ENCODE data around the gene HACD2.

HACD2 gene, protein sequence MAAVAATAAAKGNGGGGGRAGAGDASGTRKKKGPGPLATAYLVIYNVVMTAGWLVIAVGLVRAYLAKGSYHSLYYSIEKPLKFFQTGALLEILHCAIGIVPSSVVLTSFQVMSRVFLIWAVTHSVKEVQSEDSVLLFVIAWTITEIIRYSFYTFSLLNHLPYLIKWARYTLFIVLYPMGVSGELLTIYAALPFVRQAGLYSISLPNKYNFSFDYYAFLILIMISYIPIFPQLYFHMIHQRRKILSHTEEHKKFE

DNA sequence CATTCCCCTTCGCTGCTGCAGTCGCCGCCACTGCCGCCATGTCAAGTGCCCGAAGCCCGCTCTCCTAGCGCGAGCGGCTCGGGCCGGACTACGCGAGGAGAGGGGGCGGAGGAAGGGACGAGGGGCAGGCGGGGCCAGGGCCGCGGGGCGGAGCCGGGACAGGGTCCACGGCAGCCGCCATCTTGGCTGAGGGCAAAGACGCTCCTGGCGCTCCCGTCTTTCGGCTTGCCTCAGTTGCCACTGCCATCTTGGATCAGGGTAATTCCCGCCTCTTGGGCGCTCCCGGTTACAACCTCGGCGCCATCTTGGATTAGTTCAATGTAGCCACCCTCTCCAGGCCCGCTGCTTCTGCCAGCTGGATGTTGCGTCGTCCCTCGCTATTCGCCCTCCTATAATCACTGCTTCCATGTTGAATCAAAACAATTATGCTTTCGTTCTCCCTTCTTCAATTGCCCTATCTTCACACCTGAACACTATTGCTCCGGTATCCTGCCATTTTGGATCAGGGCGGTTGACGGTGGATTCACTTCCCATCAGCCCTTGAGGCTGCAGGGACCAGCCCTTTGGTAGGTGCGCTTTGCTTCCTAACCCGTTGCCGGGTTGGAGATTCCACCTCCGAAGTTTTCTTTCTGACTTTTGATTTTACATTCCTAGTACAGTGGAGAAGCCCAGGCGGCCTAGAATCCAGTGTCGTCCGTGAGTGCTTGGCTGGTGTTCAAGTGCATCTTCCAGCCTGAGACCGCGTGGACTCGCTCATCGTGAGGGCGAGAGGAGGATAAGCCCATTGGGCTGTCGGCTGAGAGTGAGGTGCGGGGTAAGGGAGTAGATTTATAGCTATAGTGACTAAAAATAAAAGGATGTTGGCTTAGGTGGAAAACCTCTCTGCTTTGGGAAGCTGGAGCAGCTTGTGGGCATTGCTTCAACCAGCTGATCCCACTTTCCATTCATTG is at the start of gene HACD2:
HACD2 (minus strand) TSS at position 66 of the 950 bp plus-strand sequence; CDS start at position 40, 26 bp downstream.
- H3K27ac Mint-ChIP-seq: no peak within 1 kb of the TSS
- peak; percentile 96 for ATAC-seq
- H3K9me3 Mint-ChIP-seq: peaks cover 5% of the 10 kb centered on the region
- H3K4me3 Mint-ChIP-seq: no peak within 1 kb of the TSS
- peak; percentile 86 to 95 for DNase-seq (ENCODE audit: low spot score in 2 of 2)
- H3K36me3 Mint-ChIP-seq: peaks cover 18% of the 10 kb centered on the region
- H3K4me1 Mint-ChIP-seq: peaks cover 12% of the 10 kb centered on the region

DNA sequence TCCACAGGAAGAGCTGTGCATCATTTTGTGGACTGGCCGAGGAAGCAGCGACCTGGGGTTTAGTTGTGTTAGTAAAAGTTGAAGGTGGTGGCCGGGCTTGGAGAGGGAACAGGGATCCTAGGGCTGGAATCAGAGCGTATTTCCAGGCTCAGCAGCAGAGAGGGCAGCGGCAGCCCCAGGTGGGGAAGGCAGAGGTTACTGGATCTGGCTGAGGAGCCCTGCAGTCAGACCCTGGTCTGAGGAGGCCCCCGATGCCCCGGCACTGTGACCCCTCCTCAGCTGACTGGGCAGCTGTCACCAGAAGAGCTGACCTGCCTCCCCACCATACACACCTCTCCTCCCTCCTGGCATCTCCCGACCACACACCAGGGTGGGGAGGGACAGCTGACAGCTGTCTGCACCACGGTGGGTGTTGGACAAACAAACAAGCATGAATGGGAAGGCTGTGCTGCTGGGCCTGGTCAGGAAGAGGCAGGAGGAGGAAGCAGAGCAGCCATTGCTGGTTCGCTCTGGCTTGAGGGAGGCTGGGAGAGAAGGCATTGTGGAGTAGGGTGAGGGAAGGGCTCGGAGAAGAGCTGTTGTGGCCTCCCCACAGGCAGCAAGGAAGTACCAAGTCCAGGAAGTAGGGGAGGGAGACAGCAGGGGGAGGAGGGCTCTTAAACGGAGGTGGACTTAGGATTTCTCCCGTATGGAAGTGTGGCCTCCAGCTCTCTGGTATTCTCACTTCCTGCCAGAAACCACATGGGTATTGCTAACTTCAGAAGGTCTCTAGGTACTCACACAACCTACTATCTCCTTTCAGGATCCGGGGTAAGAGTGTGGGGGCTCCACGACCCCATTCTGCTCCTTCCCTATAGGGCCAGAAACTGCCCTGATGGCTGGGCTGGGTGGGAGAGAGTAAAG is 49.5 kb upstream of the HACD2 start:
- H3K4me3 Mint-ChIP-seq: no peak overlapping the region
- no peak for ATAC-seq
- no peak for DNase-seq (ENCODE audit: low spot score in 2 of 2)
- H3K36me3 Mint-ChIP-seq: no peaks in the 10 kb centered on the region
- H3K9me3 Mint-ChIP-seq: no peaks in the 10 kb centered on the region
- H3K4me1 Mint-ChIP-seq: no peaks in the 10 kb centered on the region
- H3K27ac Mint-ChIP-seq: peak overlapping the region; percentile 77

DNA sequence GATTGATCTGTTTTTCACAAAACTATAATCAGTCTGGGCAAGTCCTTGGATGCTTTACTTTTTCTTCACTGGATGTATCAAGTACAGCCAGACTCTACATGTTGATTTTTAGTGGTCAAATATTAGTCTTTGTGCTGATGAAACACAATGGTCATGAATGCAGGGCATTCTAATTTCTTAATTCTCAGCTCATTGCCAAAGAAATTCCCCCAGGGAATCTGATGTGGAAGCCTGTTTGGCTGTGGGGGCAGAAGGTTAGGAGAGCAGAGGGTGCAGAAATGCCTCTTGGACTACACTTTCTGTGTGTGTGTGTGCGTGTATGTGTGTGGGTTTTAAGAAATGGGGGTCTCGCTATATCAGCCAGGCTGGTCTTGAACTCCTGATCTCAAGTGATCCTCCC is 48.7 kb upstream of the HACD2 start:
- no peak overlapping the region for H3K27ac Mint-ChIP-seq
- no peak overlapping the region for H3K4me3 Mint-ChIP-seq
- no peak for ATAC-seq

DNA sequence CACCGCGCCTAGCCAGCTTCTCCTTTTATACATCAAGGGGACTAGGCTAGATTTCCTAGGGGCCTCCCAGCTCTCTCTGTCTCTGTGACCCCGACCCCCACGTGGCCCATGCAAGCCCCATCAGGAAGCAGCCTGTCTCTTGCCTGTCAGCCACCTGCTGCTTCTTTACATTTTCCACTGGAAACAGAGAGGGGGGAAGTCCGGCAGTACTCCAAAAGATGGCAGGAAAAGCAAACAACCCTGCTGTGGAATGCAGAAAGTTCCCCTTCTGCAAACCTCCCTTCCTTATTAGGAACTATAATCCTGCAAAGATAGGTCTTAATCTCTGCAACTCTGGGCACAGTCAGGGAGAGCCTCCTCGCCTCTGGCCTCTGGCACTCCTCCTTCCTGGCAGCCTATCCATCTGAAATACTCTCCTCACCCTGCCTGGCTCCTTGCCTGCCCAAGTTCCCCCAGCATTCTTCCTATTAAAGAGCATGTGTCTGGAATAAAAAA is 47.4 kb upstream of the HACD2 start:
- ATAC-seq (no peak), DNase-seq (ENCODE audit: low spot score in 2 of 2) (no peak)
- no peaks in the 10 kb centered on the region for H3K36me3 Mint-ChIP-seq
- no peak overlapping the region for H3K27ac Mint-ChIP-seq
- no peak overlapping the region for H3K4me3 Mint-ChIP-seq
- no peaks in the 10 kb centered on the region for H3K4me1 Mint-ChIP-seq
- no peaks in the 10 kb centered on the region for H3K9me3 Mint-ChIP-seq

More for the DNA sequence above, 48.7 kb upstream of the HACD2 start:
- Mint-ChIP-seq H3K4me1 (no peaks in the 10 kb centered on the region), H3K36me3 (no peaks in the 10 kb centered on the region), H3K9me3 (no peaks in the 10 kb centered on the region)
- no peak for DNase-seq (ENCODE audit: low spot score in 2 of 2)

DNA sequence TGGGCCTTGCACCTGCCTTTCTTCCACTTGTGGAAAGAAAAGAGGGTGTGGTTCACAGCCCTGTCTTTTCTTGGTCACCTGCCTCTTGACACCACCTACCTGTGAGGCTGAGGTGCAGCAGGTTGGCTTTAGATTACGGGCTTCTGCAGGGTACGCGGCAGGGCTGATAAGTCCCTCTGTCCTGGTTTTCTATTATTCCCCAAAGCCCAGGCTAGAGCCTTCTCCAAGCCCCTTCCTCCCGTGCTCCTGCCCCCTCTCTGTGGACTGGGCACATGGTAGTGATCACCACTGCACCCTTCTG is 44.8 kb upstream of the HACD2 start:
- Mint-ChIP-seq H3K27ac (no peak overlapping the region), H3K4me1 (no peaks in the 10 kb centered on the region), H3K9me3 (no peaks in the 10 kb centered on the region), H3K36me3 (no peaks in the 10 kb centered on the region), H3K4me3 (no peak overlapping the region)
- DNase-seq (ENCODE audit: low spot score in 2 of 2) (no peak), ATAC-seq (no peak)

DNA sequence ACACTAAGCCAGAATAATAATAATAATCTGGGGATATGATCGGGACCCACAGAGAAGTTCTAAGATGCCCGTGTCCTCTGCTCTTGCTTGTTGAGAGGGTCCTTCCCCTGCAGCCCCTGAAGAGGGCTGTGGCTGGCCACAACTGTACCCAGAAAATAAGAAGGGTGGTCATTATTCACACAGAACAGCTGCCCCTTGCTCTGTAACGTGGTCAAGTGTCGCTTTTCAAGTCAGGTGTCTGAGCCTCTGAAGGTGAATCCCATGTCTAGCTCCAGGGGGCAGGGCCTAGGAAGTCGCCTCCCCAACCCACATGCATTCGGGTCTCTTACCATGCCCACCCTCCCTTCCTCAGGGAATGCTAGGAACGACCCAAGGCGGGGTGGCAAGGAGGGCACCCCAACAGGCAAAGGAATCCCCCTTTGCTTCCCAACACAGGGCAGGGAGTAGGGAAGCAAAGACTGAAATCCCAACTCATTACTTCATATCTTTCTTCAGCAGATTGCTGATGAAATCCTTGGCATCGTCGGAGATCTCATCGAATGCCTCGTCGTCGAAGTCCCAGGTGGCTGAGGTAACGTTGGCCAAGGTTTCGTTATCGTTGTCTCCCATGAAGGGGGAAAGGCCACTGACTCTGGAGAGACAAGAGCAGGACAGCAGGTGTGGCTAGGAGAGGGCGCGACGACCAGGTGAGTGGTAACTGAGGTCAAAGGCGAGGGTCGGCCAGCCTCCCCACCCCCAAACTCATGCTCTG is 44.3 kb upstream of the HACD2 start:
- Mint-ChIP-seq H3K36me3 (no peaks in the 10 kb centered on the region), H3K9me3 (no peaks in the 10 kb centered on the region), H3K4me3 (no peak overlapping the region), H3K4me1 (no peaks in the 10 kb centered on the region), H3K27ac (no peak overlapping the region)
- ATAC-seq (no peak), DNase-seq (ENCODE audit: low spot score in 2 of 2) (no peak)

DNA sequence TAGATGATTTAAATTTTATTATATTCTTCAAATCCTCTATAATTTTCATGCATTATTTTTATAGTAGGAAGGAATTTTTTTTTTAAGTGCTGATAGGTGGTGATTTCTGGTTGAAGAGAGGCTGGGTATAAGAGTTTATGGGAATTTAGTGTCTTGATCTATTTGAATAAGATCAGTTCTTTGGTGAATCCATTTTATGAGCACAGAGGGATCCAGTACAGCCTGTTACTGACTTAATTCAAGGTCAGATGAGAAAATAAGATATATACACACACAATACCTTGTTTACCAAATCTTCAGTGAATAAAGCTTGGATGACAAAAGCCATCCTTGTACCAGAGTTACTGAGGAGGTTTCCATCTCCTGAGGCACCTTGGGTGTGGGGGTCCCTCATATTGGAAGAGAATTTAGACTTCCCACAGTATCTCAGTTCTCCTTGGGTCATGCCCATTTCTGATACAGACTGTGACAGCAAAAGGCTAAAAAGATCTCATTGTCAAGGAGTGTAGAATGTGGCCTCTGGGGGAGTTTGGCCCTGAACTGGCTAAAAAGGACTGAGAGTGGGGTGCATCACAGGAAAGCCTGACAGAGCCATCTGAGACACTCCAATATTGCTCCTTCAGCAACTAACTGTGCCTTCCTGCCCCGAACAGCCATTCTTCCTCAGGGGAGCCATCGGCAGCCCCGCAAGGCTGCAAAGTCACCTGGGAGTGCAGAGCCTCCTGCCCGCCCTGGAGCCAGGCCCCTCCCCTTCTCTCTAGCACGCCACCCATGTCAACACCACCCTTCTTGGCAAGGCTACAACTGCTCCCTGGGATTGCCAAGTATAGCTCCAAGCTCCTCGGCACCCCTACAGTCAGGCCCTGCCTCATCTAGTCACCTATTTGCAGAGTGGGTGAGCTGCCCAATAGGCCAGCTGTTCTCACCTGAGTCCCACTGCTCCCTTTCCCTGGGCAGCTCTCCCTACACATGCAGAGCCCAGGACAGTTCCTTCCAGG is 43.1 kb upstream of the HACD2 start:
- DNase-seq (ENCODE audit: low spot score in 2 of 2) (no peak), ATAC-seq (peak; percentile 28)
- H3K4me3 Mint-ChIP-seq: no peak overlapping the region
- no peak overlapping the region for H3K27ac Mint-ChIP-seq
- H3K9me3 Mint-ChIP-seq: no peaks in the 10 kb centered on the region
- no peaks in the 10 kb centered on the region for H3K4me1 Mint-ChIP-seq
- no peaks in the 10 kb centered on the region for H3K36me3 Mint-ChIP-seq

DNA sequence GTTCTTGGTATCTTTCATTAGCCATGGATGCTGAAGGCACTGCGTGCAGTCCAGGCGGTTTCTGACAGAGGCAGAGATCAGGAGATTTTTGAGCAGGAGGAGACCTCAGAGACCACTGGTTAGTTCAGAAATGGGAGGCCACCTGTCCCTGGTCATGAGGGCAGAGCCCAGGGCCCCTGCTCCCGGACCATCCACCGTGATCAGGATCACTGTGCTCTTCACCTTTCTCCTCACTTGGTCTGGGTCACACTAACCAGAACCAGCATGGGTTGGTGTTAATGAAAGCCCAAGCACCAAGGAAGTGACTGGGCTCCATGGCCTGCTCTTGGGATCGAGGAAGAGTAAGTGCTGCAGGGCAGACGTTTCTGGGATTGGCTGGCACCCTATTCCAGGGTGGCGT is 42.0 kb upstream of the HACD2 start:
- H3K4me3 Mint-ChIP-seq: no peak overlapping the region
- H3K36me3 Mint-ChIP-seq: no peaks in the 10 kb centered on the region
- no peaks in the 10 kb centered on the region for H3K9me3 Mint-ChIP-seq
- DNase-seq (ENCODE audit: low spot score in 2 of 2) (no peak), ATAC-seq (no peak)
- H3K27ac Mint-ChIP-seq: no peak overlapping the region
- H3K4me1 Mint-ChIP-seq: no peaks in the 10 kb centered on the region

DNA sequence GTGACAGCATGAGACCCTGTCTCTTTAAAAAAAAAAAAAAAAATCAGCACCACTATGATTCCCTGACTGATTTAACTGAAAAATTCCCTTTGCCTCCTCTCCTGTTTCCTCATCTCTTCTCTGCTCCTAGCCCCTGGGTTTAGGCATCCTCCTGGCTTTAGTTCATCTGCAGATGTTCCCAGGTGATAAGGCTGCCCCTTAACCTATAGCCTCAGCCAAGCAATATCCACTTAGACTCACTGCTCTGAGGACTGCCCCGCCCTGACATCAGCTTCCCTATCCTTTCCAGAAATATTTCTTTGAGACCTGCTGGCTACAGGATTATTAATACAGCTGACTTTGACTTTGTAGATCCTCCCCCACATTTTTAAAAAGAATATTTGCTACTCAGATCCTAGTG is 39.4 kb upstream of the HACD2 start:
- H3K9me3 Mint-ChIP-seq: no peaks in the 10 kb centered on the region
- no peaks in the 10 kb centered on the region for H3K4me1 Mint-ChIP-seq
- no peak for ATAC-seq
- no peaks in the 10 kb centered on the region for H3K36me3 Mint-ChIP-seq
- no peak overlapping the region for H3K27ac Mint-ChIP-seq
- no peak for DNase-seq (ENCODE audit: low spot score in 2 of 2)
- H3K4me3 Mint-ChIP-seq: no peak overlapping the region

DNA sequence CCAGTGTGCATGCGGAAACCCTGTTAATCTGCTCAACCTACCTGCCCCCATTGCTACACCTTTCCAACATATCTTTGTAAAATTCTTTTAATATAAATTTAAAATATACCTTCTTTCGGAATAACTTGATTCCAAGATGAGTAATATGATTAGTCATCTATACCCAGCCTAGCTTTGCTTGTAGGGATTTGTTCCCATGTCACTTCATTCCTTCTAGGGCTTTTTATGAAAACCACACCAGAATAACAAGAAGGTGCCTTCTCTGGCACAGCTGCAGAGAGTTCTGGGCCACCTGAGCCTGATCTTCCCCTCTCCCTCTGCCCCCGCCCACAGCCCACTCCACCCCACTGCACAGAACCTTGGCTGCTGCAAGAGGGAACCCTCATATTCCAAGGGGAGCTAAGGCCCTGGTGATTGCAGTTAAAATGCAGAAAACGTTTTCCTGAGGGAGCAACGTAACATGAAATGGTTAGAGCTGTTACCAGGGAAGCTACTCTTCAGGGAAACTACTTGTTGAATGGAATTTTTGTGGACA is 38.6 kb upstream of the HACD2 start:
- Mint-ChIP-seq H3K36me3 (no peaks in the 10 kb centered on the region), H3K4me3 (no peak overlapping the region)

DNA sequence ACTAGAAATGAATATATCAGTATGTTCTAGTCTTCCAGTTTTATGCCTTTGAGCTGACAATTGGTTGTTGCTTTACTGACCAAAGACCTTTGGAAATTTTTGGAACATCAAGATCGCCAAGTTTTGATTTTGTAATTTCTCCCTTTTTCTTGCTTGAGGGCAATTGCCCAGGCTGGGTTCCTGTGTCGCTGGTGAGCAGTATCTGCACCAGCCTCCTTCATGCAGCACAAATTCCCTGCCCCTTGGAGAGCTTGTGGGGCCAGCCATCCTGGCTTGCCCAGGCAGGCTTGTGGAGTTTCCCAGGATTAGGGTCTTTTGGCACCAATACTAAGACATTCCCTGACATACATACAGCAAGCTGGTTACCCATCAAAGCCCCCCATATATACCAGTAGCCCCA is 37.9 kb upstream of the HACD2 start:
- Mint-ChIP-seq H3K4me1 (no peaks in the 10 kb centered on the region), H3K36me3 (no peaks in the 10 kb centered on the region), H3K4me3 (no peak overlapping the region), H3K27ac (no peak overlapping the region), H3K9me3 (no peaks in the 10 kb centered on the region)
- no peak for ATAC-seq
- no peak for DNase-seq (ENCODE audit: low spot score in 2 of 2)

More for the DNA sequence above, 38.6 kb upstream of the HACD2 start:
- Mint-ChIP-seq H3K27ac (no peak overlapping the region), H3K4me1 (no peaks in the 10 kb centered on the region), H3K9me3 (no peaks in the 10 kb centered on the region)
- ATAC-seq: no peak
- DNase-seq (ENCODE audit: low spot score in 2 of 2): no peak

DNA sequence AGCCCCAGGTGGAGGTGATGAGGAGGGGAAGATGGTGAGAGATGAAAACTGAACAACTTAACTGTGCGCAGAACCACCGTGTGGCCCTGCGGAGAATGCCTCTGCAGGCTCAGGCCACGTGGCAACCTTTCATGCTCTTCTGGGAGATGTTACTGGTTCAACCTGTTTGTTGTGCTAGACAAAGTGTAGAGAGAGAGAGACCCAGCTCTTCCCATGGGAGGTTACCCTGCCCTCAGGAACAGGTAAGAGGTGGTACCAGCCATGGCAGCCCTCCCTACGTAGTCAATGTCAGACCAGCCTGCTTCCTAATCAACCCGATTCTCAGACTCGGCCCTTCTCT is 37.0 kb upstream of the HACD2 start:
- DNase-seq (ENCODE audit: low spot score in 2 of 2) (no peak), ATAC-seq (peak; percentile 39)
- no peak overlapping the region for H3K4me3 Mint-ChIP-seq
- H3K9me3 Mint-ChIP-seq: no peaks in the 10 kb centered on the region
- no peaks in the 10 kb centered on the region for H3K36me3 Mint-ChIP-seq
- H3K27ac Mint-ChIP-seq: no peak overlapping the region
- H3K4me1 Mint-ChIP-seq: no peaks in the 10 kb centered on the region

DNA sequence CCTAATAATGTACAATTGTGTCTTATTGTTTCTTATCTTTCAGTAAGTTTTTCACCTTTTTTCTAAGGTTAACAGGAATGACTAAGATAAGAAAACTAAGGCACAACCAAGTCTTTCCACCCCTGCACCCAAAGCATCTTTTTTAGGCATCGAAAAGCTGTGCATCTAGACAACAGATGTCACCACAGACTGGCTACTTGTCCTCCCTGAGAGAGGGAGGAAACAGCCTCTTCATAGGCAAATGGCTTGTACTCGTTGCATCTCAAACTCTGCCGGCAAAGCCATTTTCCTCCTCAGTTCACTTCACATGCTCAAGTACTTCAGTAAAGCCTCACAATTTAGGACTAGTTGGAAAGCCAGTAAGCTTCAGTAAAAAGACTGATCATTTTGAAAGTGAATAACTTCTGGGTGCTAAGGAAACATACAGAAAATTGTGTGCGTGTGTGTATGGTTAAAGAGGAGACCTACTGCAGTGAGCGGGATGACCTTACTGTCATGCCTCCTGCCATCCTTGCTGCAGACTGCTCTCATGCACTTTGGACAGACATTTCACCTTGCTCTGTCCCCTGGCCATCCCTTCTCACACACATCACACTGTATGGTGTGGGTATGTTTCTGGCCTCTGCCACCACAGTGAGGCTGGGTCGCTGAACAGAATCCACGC is 36.5 kb upstream of the HACD2 start:
- DNase-seq (ENCODE audit: low spot score in 2 of 2) (no peak), ATAC-seq (no peak)
- Mint-ChIP-seq H3K36me3 (no peaks in the 10 kb centered on the region), H3K27ac (no peak overlapping the region), H3K4me1 (no peaks in the 10 kb centered on the region), H3K9me3 (no peaks in the 10 kb centered on the region), H3K4me3 (no peak overlapping the region)

Measured in stimulated activated effector memory CD8-positive, alpha-beta T cell treated with anti-CD3 and anti-CD28 coated beads, Interleukin-12 subunit alpha, Interleukin-12 subunit beta, amount 100 ng/mL, for 72 hours (primary cell).